NOMO-1 treated with dmso at 0.1 percent for 144 hours (cell line): ENCODE results near the gene LTO1.

ENCODE experiments used
- DNase-seq: peaks from one replicate; lab custom pipeline; 2025; ENCODE audit not compliant: unreplicated experiment; lab: John Stamatoyannopoulos, UW

Gene LTO1

DNA sequence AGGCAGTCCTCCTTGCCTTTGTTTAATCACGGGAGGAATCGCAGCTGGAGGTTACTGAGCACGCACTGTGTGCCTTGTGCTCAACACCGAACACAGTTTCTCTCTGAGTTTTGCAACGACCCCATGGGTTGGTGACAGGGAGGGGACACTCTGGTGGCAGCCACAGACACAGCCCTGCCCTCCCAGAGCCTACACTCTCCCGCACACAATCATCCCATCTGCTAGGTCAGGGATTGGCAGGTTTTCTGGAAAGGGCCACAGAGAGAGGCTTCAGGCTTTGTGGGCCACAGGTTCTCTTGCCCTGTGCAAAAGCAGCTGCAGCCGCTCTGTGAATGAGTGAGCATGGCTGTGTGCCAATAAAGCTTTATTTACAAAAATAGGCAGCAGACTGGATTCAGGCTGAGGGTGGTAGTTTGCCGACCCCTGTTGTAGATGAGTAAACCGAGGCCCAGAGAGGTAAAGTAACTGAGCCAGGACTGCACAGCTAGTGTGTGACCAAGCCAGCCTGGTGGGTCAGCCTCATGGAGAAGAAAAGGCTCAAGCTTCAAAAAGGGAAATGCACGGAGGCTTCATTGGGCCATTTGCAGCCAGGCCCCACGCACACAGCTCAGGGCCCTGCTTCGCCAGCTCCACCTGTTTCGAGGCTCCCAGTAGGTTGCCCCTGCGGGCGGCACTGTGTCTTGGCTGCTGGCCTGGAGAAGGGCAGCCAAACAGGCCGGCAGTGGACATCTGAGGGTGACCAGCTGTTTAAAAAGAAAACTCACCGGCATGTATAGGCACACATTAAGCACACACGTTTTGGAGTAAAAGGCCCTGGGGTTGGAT lies 16.3 kb downstream of the LTO1 start:
- DNase-seq = no peak

DNA sequence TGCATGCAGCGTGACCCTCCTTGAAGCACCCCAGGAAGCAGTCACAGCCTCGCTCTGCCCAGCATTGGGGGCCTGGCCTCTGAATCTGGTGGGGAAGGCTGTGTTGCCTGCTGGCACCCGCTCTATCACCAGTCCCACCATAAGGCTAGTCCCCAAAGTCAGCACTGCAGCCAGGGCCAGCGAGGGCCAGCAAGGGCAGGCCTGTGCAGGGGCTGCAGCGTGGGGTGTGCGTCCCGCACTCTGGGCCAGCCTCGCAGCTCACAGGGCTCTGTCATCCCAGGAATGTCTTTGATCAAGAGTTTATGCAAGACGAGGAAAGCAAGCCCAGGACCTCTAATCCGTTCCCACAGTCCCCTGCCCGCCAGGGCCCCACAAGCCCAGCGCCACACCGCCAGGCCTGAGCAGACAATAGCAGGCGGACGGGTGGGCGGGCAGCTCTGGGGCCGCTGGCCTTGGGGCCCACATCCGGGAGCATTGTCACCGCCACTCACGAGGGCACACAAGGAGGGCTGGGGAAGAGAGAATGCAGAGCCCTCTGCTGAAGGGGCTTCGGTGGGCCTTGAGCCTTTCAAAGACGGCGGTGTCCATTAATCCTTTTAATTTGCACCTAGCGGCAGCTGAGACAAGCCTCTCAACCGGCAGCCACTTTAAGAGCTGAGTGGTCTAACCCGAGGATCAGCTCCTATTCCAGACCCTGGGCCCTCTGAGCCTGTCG lies 17.1 kb downstream of the LTO1 start:
- no peak for DNase-seq

DNA sequence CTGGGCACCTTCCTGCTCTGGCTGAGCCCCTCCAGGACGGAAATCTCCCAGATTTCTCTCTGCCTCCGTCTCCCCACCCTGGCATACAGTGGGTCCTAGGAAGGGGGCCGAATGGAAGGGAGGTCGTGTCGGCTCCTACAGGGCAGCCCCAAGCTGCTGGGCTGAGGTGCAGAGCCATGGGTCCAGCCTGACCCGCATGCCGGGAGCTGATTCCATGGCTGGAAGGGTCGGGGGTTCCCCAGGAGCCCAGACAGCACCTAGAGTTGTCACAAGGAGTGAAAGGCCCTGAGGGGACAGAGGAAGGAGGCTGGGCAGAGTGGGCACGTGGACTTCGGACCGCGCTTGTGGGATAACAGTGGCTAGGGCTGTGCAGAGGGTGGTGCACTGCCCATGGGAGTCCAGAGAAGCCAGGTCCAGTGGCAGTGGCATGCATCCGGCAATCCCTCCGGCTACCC lies 17.7 kb downstream of the LTO1 start:
- DNase-seq = no peak

DNA sequence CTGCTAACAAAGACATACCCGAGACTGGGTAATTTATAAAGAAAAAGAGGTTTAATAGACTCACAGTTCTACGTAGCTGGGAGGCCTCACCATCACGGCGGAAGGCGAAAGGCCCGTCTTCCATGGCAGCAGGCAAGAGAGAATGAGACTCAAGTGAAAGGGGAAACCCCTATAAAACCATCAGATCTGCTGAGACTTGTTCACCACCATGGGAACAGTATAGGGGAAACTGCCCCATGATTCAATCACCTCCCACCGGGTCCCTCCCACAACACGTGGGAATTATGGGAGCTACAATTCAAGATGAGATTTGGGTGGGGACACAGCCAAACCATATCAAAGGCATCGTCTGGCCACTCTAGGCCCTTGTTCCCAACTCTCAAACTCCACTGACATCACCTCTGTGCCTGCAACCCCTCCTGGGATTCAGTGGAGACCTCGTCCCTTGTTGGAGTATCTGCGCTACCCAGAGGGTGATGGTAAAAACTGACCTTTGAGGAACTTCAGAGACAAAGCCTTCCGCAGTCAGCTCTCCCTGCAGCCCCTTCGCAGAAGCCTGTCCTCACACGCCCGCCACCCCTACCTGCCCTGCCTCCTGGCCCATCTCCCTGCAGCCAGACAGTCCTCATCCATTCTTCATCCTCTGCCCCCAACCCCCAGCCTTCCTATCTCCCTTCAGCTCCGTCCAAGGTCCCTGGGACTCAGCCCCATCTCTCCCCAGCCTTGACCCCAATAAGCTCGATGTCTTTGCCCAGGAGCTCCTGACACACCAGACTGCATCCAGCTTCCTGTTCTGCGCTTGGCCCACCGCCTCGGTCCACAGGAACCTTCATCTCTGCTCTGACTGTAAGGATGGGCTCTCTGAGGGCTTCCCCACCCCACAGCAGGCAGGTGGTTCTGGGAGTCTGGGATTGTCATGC lies 18.4 kb downstream of the LTO1 start:
- no peak for DNase-seq

GRCh38 chr11:69655479-69656428 lies 19.4 kb downstream of the LTO1 start:
- DNase-seq = no peak

DNA sequence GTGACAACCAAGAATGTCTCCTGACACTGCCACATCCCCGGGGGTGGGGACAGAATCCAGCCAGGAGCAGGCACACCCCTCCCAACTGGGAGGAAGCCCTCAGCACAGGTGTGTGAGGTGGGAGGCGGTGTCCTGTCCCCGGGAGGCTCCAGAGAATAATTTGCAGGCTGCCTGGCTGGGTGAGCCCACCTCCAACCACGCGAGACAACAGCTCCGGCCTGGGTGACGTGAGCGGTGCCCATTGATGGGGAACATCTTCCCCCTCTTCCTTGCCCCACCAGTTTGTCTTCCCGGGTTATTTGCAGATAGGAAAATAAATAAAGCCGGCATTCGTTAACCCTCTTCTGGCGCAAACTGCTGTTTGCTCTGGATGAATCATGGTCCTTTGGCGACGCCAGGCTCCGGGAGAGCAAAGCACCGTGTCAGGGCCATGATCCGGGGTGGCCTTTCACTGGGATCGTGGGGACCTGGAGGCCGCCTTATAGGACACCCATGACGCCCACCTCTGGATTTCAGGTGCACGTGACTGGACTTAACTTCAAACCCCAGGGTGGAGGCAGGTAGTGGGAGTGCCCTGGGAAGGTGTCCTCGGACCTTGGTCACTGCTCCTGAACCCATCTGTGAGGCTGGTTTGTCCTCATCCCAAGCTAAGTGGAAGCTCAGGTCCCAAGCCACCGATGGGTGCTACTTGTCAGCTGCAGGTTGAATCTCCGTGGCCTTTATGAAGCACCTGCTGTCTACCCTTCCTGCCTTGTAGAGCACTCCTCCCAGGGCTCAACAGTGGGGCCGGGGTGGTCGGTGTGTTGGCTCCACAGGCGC lies 20.3 kb downstream of the LTO1 start:
- no peak for DNase-seq

DNA sequence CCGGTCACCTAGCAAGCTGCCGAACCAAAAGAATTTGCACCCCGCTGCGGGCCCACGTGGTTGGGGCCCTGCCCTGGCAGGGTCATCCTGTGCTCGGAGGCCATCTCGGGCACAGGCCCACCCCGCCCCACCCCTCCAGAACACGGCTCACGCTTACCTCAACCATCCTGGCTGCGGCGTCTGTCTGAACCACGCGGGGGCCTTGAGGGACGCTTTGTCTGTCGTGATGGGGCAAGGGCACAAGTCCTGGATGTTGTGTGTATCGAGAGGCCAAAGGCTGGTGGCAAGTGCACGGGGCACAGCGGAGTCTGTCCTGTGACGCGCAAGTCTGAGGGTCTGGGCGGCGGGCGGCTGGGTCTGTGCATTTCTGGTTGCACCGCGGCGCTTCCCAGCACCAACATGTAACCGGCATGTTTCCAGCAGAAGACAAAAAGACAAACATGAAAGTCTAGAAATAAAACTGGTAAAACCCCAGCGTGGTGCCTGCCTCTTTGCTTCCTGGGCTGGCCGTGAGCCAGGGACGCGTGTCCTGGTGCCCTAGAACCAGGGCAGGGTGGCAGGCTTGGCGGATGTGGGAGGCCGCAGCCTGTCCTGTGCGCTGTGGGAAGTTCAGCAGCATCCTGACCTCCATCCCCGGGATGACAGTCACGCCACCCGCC lies 21.0 kb downstream of the LTO1 start:
- no peak for DNase-seq

DNA sequence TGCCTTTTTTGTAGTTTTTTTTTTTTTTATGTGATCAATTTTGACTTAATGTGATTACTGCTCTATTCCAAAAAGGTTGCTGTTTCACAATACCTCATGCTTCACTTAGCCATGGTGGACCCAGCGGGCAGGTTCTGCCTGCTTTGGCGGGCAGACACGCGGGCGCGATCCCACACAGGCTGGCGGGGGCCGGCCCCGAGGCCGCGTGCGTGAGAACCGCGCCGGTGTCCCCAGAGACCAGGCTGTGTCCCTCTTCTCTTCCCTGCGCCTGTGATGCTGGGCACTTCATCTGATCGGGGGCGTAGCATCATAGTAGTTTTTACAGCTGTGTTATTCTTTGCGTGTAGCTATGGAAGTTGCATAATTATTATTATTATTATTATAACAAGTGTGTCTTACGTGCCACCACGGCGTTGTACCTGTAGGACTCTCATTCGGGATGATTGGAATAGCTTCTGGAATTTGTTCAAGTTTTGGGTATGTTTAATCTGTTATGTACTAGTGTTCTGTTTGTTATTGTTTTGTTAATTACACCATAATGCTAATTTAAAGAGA lies 21.7 kb downstream of the LTO1 start:
- no peak for DNase-seq

DNA sequence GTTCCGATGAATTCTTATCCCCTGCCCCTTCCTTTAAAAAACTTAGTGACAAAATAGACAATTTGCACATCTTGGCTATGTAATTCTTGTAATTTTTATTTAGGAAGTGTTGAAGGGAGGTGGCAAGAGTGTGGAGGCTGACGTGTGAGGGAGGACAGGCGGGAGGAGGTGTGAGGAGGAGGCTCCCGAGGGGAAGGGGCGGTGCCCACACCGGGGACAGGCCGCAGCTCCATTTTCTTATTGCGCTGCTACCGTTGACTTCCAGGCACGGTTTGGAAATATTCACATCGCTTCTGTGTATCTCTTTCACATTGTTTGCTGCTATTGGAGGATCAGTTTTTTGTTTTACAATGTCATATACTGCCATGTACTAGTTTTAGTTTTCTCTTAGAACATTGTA lies 22.2 kb downstream of the LTO1 start:
- no peak for DNase-seq

- DNase-seq = no peak
These were observed 23.1 kb downstream of the LTO1 start for GRCh38 chr11:69651834-69652620.

- no peak for DNase-seq
These were observed 24.3 kb downstream of the LTO1 start for GRCh38 chr11:69650832-69651344.

- DNase-seq = no peak
These were observed 24.9 kb downstream of the LTO1 start for GRCh38 chr11:69650081-69650831.

- no peak for DNase-seq
These were observed 25.6 kb downstream of the LTO1 start for GRCh38 chr11:69649576-69649900.

DNA sequence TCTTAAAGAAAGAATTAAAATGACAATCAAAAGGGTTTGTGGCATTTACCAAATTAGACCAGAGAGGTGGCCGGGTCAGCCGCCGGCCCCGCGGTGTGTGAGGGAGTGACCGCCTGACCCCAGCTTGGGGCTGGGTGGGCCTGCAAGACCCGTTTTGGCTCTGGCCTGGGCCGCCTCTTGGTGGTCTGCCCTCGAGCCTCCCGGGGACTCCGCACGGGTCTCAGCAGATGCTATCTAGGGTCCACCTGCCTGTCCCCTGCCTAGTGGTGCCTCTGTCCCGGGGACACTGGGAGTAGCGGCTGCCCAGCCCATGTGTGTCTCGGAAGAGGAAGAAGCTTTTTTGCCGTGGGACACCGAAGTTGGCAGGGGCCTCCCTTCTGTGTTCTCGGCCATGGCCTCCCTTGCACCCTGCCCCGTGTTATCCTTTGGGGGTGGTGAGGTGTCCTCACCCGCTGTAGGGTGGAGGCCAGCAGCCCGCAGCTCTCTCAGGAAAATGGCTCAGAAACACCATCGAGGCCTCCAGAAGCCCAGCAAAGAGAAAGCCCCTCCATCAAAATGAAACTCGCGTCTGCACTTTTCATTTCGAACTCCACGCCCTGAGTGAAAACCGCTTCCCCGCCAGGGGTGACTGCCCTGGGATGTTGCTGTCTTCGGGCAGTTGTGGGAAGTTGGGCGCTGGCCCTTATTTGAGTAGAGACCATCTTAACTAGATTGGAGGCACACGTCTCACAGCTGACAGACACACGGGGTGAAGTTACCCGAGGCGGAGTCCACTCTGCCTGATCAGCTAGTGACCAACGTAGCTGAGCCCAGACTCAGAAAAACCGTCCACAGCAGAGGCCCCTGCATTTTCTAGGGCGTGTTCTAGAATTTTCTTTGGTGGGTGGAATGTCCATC lies 26.2 kb downstream of the LTO1 start:
- no peak for DNase-seq

GRCh38 chr11:69647761-69648497 lies 27.2 kb downstream of the LTO1 start:
- no peak for DNase-seq
